Measurements from ENCODE around the gene SUMF1. TPM values are rescaled to one million over a fixed set of nuclear protein-coding genes. Genes with fewer than 3 reads are reported as not detected.

SUMF1 gene
- total RNA-seq, 1 experiment from 2014 or later = 26.6 TPM

GRCh38 chr3:4417449-4417848 lies 49.6 kb downstream of the SUMF1 start:
- TF ChIP-seq POLR2A (IDR thresholded peaks at IDR 0.05; ENCODE audit: borderline replicate concordance, extremely low read depth, insufficient read depth, insufficient read length) (no peak), ATF3 (IDR thresholded peaks at IDR 0.05) (no peak), POLR2AphosphoS5 (IDR thresholded peaks at IDR 0.05; ENCODE audit: low read depth, low read length) (no peak), CEBPB (IDR thresholded peaks at IDR 0.05; ENCODE audit: low read depth) (no peak), SIN3A (IDR thresholded peaks at IDR 0.05; ENCODE audit: low read depth) (no peak), CTCF (IDR thresholded peaks at IDR 0.05 in 2 of 3, conservative IDR thresholded peaks at IDR 0.05 in 1 of 3; ENCODE audit: borderline replicate concordance in 1 of 3, insufficient read depth in 1 of 3, low read depth in 2 of 3, low read length in 2 of 3) (no peak), RAD21 (IDR thresholded peaks at IDR 0.05; ENCODE audit: low read depth) (no peak), ELF1 (IDR thresholded peaks at IDR 0.05; ENCODE audit: borderline replicate concordance, low read depth) (no peak), ZNF274 (IDR thresholded peaks at IDR 0.05; ENCODE audit: low read depth, low read length) (no peak), TCF7L2 (IDR thresholded peaks at IDR 0.05; ENCODE audit: borderline replicate concordance, extremely low read depth, insufficient read depth, insufficient read length) (no peak), SP1 (IDR thresholded peaks at IDR 0.05; ENCODE audit: low read depth) (no peak), EGR1 (IDR thresholded peaks at IDR 0.05; ENCODE audit: low read depth) (no peak), FOSL1 (IDR thresholded peaks at IDR 0.05; ENCODE audit: low read depth) (no peak), CBX3 (IDR thresholded peaks at IDR 0.05; ENCODE audit: low read depth) (no peak), SRF (IDR thresholded peaks at IDR 0.05; ENCODE audit: low read depth) (no peak), EZH2 (IDR thresholded peaks at IDR 0.05) (no peak)
- TF ChIP-seq, protein P1, sequence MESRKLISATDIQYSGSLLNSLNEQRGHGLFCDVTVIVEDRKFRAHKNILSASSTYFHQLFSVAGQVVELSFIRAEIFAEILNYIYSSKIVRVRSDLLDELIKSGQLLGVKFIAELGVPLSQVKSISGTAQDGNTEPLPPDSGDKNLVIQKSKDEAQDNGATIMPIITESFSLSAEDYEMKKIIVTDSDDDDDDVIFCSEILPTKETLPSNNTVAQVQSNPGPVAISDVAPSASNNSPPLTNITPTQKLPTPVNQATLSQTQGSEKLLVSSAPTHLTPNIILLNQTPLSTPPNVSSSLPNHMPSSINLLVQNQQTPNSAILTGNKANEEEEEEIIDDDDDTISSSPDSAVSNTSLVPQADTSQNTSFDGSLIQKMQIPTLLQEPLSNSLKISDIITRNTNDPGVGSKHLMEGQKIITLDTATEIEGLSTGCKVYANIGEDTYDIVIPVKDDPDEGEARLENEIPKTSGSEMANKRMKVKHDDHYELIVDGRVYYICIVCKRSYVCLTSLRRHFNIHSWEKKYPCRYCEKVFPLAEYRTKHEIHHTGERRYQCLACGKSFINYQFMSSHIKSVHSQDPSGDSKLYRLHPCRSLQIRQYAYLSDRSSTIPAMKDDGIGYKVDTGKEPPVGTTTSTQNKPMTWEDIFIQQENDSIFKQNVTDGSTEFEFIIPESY (IDR thresholded peaks at IDR 0.05; ENCODE audit: extremely low read depth, insufficient replicate concordance, low read length) = no peak
- TF ChIP-seq, protein P2, sequence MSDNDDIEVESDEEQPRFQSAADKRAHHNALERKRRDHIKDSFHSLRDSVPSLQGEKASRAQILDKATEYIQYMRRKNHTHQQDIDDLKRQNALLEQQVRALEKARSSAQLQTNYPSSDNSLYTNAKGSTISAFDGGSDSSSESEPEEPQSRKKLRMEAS (IDR thresholded peaks at IDR 0.05) = no peak
- Histone ChIP-seq H3K9me3 (ENCODE audit: control insufficient read depth in 1 of 2, insufficient read depth in 1 of 2, low read depth in 1 of 2, low read length in 2 of 2) (no peaks in the 10 kb centered on the region), H3K9ac (ENCODE audit: low read length) (no peak overlapping the region), H3K27me3 (ENCODE audit: insufficient read depth, low read length) (no peaks in the 10 kb centered on the region), H2AFZ (ENCODE audit: low read depth, low read length, poor library complexity, severe bottlenecking) (no peak overlapping the region), H3K4me2 (ENCODE audit: low read length) (no peak overlapping the region), H4K20me1 (ENCODE audit: insufficient read depth) (no peaks in the 10 kb centered on the region), H3K4me1 (ENCODE audit: control insufficient read depth in 1 of 2, insufficient read depth in 2 of 2, low read length in 2 of 2) (no peaks in the 10 kb centered on the region; a peak in 1 of 4 replicates), H3K79me2 (ENCODE audit: insufficient read depth, low read length) (no peaks in the 10 kb centered on the region), H3K4me3 (replicated peaks in 1 of 2; ENCODE audit: low read depth in 1 of 2, low read length in 2 of 2) (no peak overlapping the region), H3K36me3 (ENCODE audit: control insufficient read depth in 1 of 2, insufficient read depth in 2 of 2, low read length in 2 of 2) (no peaks in the 10 kb centered on the region), H3K9me2 (ENCODE audit: insufficient read depth) (no peaks in the 10 kb centered on the region), H3K27ac (ENCODE audit: low read depth, low read length) (no peak overlapping the region)
- BruUV-seq (replicated peaks) = no TSS peak
- DNase-seq (ENCODE audit: low read depth, low spot score) (no peak), ATAC-seq (no peak)
- ChIA-PET RAD21 (ENCODE audit: low non-redundant PET in 1 of 2, low total read pairs in 2 of 2, uncharacterized antibody in 2 of 2, unreplicated experiment in 2 of 2) (no interaction called here), POLR2A (no interaction called here), CTCF (no interaction called here)
- intact Hi-C loops (cut with micrococcal nuclease) = no loop called here
